HepG2 (cell line): ENCODE measurements around the gene TGFBR1. TPM values are rescaled to one million over a fixed set of nuclear protein-coding genes. Genes with fewer than 3 reads are reported as not detected.

ENCODE experiments used
- ATAC-seq: fragments of 200-7000 bp; cut with Tn5 transposase; 3 replicates; pipeline ENCODE4 v1.9.1; 2020; ENCODE audit warnings: mild to moderate bottlenecking, moderate library complexity
- BruUV-seq: library from RNA; stranded (reverse); fragments of 400-500 nt; replicated peaks from 2 replicates; lab custom pipeline; 2021; lab: Mats Ljungman, UMichigan
- CTCF ChIA-PET: fragments of 300-600 bp; formaldehyde crosslinking; extraction: SDS; loops from one replicate; lab custom pipeline; 2021; ENCODE audit warnings: low total read pairs, inconsistent platforms, low intra/inter-chr PET ratio; lab: Yijun Ruan, JAX
- POLR2A ChIA-PET: fragments of 350-600 bp; sonication (Branson Sonifier 250); formaldehyde crosslinking; loops from one replicate; lab custom pipeline; 2020; ENCODE audit warnings: antibody characterized with exemption, inconsistent platforms; lab: Yijun Ruan, JAX
- DNase-seq: peaks from one replicate; pipeline ENCODE4 v3.0.0-alpha.2; 2015; ENCODE audit warnings: low spot score
- FAIRE-seq: peaks from 3 replicates; lab custom pipeline; 2011; peaks lifted over from hg19 to GRCh38; lab: Jason Lieb, UNC
- H2AFZ ChIP-seq: one replicate; pipeline ENCODE4 v1.6.1; 2011; ENCODE audit warnings: low read length, inconsistent platforms
- H3K27ac ChIP-seq: fragments of 300-600 bp; 3 replicates; pipeline ENCODE4 v1.8.0; 2011; ENCODE audit warnings: mixed run types, mild to moderate bottlenecking, mixed read lengths, low read length, inconsistent platforms; ENCODE audit not compliant: insufficient read depth; ENCODE audit errors: extremely low read length
- H3K27me3 ChIP-seq, 2 experiments: fragments of 200-600 bp in 1 of 2; 2 replicates in 1 of 2; 3 replicates in 1 of 2; pipeline versions ENCODE4 v1.6.0 to v1.8.0; 2011; ENCODE audit warnings: low read length in 2 of 2, mild to moderate bottlenecking in 2 of 2, moderate library complexity in 2 of 2, inconsistent platforms in 1 of 2; ENCODE audit not compliant: insufficient read depth in 2 of 2, control insufficient read depth in 1 of 2
- H3K36me3 ChIP-seq, 2 experiments: fragments of 200-600 bp in 1 of 2; replicated peaks in 1 of 2; 2 replicates in 1 of 2; 3 replicates in 1 of 2; pipeline versions ENCODE4 v1.5.1 to v1.8.0; 2011; ENCODE audit warnings: low read length in 2 of 2, inconsistent platforms in 1 of 2; ENCODE audit not compliant: insufficient read depth in 2 of 2, control insufficient read depth in 1 of 2
- H3K4me1 ChIP-seq: 2 replicates; pipeline ENCODE4 v1.5.1; 2012; ENCODE audit warnings: low read length, inconsistent platforms; ENCODE audit not compliant: insufficient read depth
- H3K4me2 ChIP-seq: 2 replicates; pipeline ENCODE4 v1.6.0; 2011; ENCODE audit warnings: low read depth, low read length, inconsistent platforms
- H3K4me3 ChIP-seq, 3 experiments: fragments of 200-600 bp in 1 of 3; sonication (generic), shearing (Covaris generic) in 1 of 3; replicated peaks in 1 of 3; 2 replicates each; pipeline ENCODE4 v1.5.1; 2011 to 2016; ENCODE audit warnings: low read length in 3 of 3, inconsistent platforms in 2 of 3, low read depth in 2 of 3, mild to moderate bottlenecking in 2 of 3, control low read depth in 1 of 3, mixed read lengths in 1 of 3; ENCODE audit not compliant: insufficient read depth in 1 of 3
- H3K79me2 ChIP-seq: one replicate; pipeline ENCODE4 v1.6.1; 2011; ENCODE audit warnings: low read length, inconsistent platforms; ENCODE audit not compliant: insufficient read depth
- H3K9ac ChIP-seq: 2 replicates; pipeline ENCODE4 v1.6.0; 2011; ENCODE audit warnings: mild to moderate bottlenecking, low read depth, low read length, inconsistent platforms; ENCODE audit not compliant: insufficient read depth
- H3K9me3 ChIP-seq: 2 replicates; pipeline ENCODE4 v1.5.1; 2012; ENCODE audit warnings: mild to moderate bottlenecking, low read length
- H4K20me1 ChIP-seq: 2 replicates; pipeline ENCODE4 v1.6.0; 2011; ENCODE audit warnings: inconsistent platforms, mild to moderate bottlenecking, low read length, moderate library complexity; ENCODE audit not compliant: insufficient read depth
- FOXM1 ChIP-seq: sonication (generic); formaldehyde crosslinking; IDR thresholded peaks from 2 replicates; pipeline ENCODE4 v1.5.0; 2020; ENCODE audit warnings: missing genetic modification reagents
- KDM2A ChIP-seq: sonication (generic); formaldehyde crosslinking; IDR thresholded peaks from 2 replicates; pipeline ENCODE4 v1.4.0; 2020; ENCODE audit warnings: low read depth, missing genetic modification reagents, borderline replicate concordance
- NFKB2 ChIP-seq: sonication (generic); formaldehyde crosslinking; IDR thresholded peaks from 2 replicates; pipeline ENCODE4 v1.4.0; 2020; ENCODE audit warnings: missing genetic modification reagents, borderline replicate concordance
- RARG ChIP-seq: sonication (generic); formaldehyde crosslinking; IDR thresholded peaks from 2 replicates; pipeline ENCODE4 v1.4.0; 2020; ENCODE audit warnings: low read depth, mild to moderate bottlenecking, missing genetic modification reagents
- SMAD1 ChIP-seq: sonication (generic); formaldehyde crosslinking; IDR thresholded peaks from 2 replicates; pipeline ENCODE4 v1.4.0; 2020; ENCODE audit warnings: missing genetic modification reagents, low read depth, mild to moderate bottlenecking, borderline replicate concordance
- ZFYVE20 ChIP-seq: sonication (generic); formaldehyde crosslinking; IDR thresholded peaks from 2 replicates; pipeline ENCODE4 v1.8.0; 2023; ENCODE audit warnings: low read depth, mild to moderate bottlenecking, moderate library complexity, missing genetic modification reagents, borderline replicate concordance
- ZNF333 ChIP-seq: sonication (generic); formaldehyde crosslinking; IDR thresholded peaks from 2 replicates; pipeline ENCODE4 v1.4.0; 2020; ENCODE audit warnings: mild to moderate bottlenecking, missing genetic modification reagents, borderline replicate concordance
- ZXDC ChIP-seq: sonication (generic); formaldehyde crosslinking; IDR thresholded peaks from 2 replicates; pipeline ENCODE4 v1.5.0; 2020; ENCODE audit warnings: mild to moderate bottlenecking, missing genetic modification reagents
- WGBS: methylation state at CpG from one replicate; pipeline ENCODE4 v1.1.6; 2017; ENCODE audit warnings: low lambda C conversion rate; 5-methylcytosine and 5-hydroxymethylcytosine counted together
- in situ Hi-C: cut with HindIII; loops from 2 replicates; pipeline ENCODE4 v1.10.0; 2017; ENCODE audit warnings: low pct_unique_long_range_greater_than_20kb; ENCODE audit not compliant: extremely low pct_ligation_motif_present
- intact Hi-C: fragments of 100-400 bp; cut with micrococcal nuclease; formaldehyde crosslinking; loops from one replicate; pipeline ENCODE4 v1.10.0; 2022; ENCODE audit not compliant: unreplicated experiment
- polyA plus RNA-seq, 8 experiments: library from polyadenylated mRNA; depleted of rRNA in 3 of 8; stranded (reverse) in 7 of 8; unstranded in 1 of 8; fragments of >200 nt; fragmentation: Illumina TruSeq in 4 of 8; extraction: Trizol in 4 of 8; gene quantifications; 2 replicates each; pipeline versions ENCODE4 v1.2.1 to v1.2.3, GENCODE V29; 2011 to 2016; ENCODE audit warnings: low read depth in 4 of 8, missing spikeins in 1 of 8, mixed read lengths in 1 of 8; ENCODE audit not compliant: insufficient read depth in 1 of 8
- total RNA-seq, 5 experiments: library from RNA; depleted of rRNA; stranded (reverse); fragments of >200 nt; fragmentation: Illumina TruSeq; extraction: Trizol; gene quantifications; 2 replicates each; pipeline ENCODE4 v1.2.3, GENCODE V29; 2016; ENCODE audit warnings: low read depth in 1 of 5

TGFBR1 gene
- total and polyA plus RNA-seq, 2 of the 13 experiments (the other 11 are each of a cell fraction or from before 2014, with no cell fraction given): 16.8 to 23.9 TPM

- TF ChIP-seq SMAD1 (CRISPR knock-in tag) (no peak), RARG (CRISPR knock-in tag) (no peak), ZXDC (no peak), ZFYVE20 (no peak)
These were observed 24.2 kb downstream of the TGFBR1 start (continued) for GRCh38 chr9:99129091-99129490.

GRCh38 chr9:99130069-99130468 is 25.2 kb downstream of the TGFBR1 start:
- Histone ChIP-seq H3K79me2 (peaks cover 3% of the 10 kb centered on the region), H3K4me2 (no peak overlapping the region), H3K27ac (no peak overlapping the region), H3K9me3 (no peaks in the 10 kb centered on the region), H3K4me3 (no peak overlapping the region), H3K27me3 (no peaks in the 10 kb centered on the region), H3K4me1 (no peaks in the 10 kb centered on the region), H4K20me1 (no peaks in the 10 kb centered on the region), H2AFZ (no peak overlapping the region), H3K9ac (no peak overlapping the region), H3K36me3 (peaks cover 0 to 3% of the 10 kb centered on the region in 2 experiments; a peak in 1 of 5 replicates)
- ChIA-PET POLR2A (no interaction called here), CTCF (no interaction called here)
- in situ Hi-C loops (loop anchor here (5.0 kb wide), 1 partner anchor 283 kb away; no protein-coding TSS in a partner anchor), intact Hi-C loops (no loop called here)
- ATAC-seq (no peak), FAIRE-seq (no peak), DNase-seq (no peak)
- no TSS peak for BruUV-seq
- WGBS: 93% methylated on average over 3 of the region's 3 CpGs
- TF ChIP-seq ZNF333 (CRISPR knock-in tag) (no peak), FOXM1 (CRISPR knock-in tag) (no peak), KDM2A (CRISPR knock-in tag) (no peak), NFKB2 (CRISPR knock-in tag) (no peak)
